ENCODE measurements around the gene NCOA7.

DNA sequence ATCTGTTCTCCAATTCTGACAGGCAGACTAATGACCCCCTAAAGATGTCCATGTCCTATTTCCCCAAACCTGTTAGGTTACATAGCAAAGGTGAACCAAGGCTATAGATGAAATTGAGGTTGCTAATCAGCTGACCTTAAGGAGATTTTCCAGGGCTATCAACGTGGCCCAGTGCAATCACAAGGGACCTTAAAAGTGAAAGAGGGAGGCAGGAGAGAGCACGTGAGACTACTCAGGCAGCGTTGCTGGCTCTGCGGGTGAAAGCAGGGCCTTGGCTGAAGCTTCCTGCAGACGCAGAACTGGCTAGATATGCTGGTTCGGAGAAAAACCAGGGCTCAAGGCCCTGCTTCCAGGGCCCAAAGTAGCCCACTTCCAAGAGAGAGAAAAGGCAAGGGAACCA, 78.7 kb downstream of the NCOA7 start:
- TF ChIP-seq CTCF (IDR thresholded peaks at IDR 0.05) = no peak
- no peak for TF ChIP-seq POLR2A (IDR thresholded peaks at IDR 0.05)
- TF ChIP-seq EP300 (IDR thresholded peaks at IDR 0.05) = no peak
- TF ChIP-seq POLR2AphosphoS5 (IDR thresholded peaks at IDR 0.05) = no peak

Measured in stomach (tissue), 4 donors.